Nucleus accumbens (tissue), 56 donors: ENCODE data around the gene PJA2.

Experiments used
- DNase-seq, 56 donors: peaks; one replicate each; lab custom pipeline; 2025; lab: John Stamatoyannopoulos, UW

PJA2 gene

DNA sequence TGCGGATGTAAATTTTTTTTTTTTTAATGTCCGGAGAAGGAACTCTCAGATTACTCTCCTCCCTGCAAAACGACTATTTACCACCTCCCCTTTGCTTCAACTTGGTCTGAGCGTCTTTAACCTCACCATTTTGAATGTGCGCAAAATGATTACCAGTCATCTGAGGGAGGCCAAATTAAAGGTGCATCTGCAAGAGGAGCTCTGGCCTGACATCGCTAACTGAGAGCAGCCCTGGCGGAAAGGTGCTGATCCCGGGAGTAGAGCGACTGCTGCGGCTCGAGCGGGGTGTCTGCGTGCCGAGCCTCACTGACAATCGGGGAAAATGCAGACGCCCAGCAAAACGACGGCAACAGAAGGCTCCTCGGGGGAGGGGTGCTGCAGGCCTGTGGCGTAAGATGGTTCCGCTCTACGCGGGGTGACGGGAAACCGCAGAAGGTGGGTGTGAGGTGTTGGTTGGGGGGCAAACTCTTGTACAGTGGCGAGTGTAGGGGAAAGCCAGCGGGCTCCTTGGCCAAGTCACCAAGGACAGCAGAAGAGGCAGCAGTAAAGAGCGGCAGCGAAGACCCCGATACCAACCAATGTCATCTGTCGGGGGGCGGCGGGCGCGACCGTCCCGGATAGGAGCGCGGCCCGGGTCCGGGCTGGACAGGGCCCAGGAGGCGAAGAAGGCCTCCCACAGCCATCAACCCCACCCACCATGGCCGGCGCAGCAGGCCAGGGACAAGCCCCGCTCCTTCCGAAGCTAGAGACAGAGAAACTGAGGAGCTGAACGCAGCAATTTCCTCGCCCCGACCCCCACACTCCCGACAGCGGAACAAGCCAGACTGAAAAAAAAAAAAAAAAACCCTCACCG lies 557 bp downstream of the PJA2 start:
- peak in 55 of 56 donors; percentile 30 to 85 (median 68) for DNase-seq

DNA sequence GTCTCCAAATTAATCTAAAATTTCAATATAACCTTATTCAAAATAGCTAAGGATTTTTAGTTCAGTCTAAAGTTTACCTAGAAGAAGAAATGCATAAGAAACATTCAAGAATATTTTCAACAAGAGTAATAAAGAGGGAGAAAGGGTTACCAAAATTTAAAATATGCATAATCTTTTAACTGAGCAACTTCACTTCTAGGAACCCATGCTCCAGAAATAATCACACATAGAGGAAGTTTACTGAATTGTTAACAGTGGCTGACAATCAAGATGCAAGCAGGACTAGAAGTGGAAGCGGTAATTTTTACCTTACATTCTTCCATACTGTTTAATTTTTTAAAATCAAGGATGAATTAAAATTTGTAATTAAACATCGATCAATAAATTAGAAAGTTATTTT lies 1.9 kb downstream of the PJA2 start:
- DNase-seq = no peak

DNA sequence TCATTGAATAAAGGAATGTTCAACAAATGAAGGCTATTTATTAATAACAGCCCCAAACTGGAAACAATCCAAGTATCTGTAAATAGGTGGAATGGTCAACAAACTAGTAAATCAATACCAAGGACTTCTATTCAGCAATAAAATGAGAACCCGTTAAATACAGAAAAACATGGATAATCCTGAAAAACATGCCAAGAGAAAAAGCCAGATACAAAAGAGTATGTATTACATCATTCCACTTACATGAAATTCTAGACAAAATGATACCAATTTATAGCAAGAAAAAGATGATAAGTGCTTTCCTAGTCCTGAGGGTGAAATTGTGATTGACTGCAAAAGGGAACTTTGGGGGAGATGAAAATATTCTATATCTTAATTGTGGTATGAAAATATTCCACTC lies 3.1 kb downstream of the PJA2 start:
- DNase-seq = no peak

DNA sequence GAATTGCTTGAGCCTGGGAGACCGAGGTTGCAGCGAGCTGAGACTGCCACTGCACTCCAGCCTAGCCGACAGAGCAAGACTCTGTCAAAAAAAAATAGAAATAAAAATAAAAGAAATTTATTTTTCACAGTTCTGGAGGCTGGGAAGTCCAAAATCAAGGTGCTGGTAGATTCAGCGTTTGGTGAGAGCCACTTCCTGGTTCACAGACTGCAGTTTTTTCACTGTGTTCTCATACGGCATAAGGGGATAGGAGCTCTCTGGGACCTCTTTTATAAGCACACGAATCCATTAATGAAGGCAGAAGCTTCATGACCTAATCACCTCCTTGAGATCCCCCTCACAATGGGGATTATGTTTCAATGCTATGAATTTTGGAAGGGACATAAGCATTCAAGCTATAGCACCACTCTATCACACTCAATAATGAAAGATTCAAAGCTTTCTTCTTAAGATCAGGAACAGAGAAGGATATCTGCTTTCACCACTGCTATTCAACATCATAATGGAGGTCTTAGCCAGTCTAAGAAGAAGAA lies 5.3 kb downstream of the PJA2 start:
- no peak for DNase-seq

DNA sequence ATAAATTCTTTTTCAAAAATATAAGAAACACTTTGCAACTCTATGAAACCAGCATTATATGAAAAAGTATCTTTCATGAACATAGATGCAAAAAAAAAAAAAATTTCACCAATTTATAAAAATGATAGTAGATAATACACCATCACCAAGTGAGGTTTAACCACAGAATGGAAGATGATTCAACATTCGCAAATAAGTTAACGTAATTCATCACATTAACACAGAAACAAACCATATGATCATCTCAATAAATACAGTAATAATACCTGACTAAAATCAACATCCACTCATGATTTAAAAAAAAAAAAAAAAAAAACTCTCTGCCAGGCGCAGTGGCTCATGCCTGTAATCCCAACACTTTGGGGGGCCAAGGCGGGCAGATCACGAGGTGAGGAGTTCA lies 6.3 kb downstream of the PJA2 start:
- no peak for DNase-seq

DNA sequence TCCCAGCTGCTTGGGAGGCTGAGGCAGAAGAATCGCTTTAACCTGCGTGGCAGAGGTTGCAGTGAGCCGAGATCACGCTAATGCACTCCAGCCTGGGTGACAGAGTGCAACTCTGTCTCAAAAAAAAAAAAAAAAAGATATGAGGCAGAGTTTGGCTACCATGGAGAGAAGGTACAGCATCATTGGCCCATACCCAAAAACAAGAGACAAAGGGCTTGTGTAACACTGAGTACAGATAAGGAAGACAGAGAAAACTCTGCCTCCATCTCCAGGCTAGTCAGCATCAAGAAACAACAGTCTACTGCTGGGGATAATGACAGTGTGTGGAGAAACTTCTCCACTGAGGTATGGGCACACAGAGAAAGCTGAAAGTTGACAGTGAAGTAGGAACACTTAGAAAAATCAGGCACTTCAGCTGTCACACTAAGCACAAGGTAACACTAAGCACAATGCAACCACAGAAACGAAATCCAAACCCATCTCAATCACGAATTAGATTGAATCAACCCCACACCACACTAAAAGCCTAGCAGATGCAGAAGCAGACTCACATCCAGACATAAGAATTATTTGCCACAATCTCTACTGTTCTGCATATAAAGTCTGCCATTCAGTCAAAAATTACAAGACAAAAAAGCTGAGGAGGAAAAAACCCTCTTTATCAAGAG lies 10.5 kb downstream of the PJA2 start:
- no peak for DNase-seq

DNA sequence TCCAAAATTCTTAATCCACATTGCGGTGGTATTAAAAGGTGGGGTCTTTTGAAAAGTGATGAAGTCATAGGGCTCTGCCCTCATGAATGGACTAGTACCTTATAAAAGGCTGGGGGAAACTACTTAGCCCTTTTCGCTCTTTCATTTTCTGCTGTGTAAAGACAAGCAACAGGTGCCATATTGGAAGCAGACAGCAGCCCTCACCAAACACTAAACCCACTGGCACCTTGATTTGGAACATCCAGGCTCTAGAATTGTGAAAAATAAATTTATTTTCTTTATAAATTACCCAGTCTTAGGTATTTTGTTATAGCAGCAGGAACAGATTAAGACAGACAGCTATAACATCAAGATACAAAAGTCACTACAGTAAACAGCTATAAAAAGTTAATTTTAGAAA lies 12.8 kb downstream of the PJA2 start:
- no peak for DNase-seq

DNA sequence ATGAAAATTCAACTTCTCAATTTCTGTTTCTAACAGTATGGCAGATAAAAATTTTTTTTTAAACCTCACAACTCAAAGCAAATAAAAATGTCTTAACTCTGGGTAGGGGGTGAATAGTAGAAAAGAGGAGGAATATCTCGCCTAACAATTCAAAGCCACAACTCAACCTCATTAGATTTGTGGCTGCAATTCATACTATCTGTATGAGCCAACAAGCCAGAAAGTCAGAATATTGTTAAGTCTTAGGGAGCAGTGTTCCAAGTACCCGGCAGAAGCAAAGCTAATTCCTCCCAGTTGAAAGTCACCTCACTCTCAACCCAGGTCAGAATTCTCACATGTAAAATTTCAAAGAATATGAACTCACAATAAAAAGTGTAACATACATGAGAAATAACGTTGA lies 15.0 kb downstream of the PJA2 start:
- no peak for DNase-seq

DNA sequence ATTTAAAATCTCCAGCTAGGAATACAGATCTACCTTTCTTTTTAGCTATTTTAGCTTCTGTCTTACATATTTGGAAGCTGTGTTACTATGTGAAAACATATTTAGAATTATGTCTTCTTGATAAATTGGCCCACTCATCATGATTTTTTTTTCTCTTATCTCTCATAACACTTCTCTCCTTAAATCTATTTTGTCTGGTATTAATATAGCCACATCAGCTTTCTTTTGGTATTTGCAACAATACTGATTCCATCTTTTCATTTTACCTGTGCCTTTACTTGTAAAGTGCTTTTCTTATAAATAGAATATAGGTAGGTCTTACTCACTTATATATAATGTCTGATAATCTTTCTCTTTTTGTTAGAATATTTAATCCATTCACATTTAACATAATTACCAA lies 19.6 kb downstream of the PJA2 start:
- DNase-seq = no peak

DNA sequence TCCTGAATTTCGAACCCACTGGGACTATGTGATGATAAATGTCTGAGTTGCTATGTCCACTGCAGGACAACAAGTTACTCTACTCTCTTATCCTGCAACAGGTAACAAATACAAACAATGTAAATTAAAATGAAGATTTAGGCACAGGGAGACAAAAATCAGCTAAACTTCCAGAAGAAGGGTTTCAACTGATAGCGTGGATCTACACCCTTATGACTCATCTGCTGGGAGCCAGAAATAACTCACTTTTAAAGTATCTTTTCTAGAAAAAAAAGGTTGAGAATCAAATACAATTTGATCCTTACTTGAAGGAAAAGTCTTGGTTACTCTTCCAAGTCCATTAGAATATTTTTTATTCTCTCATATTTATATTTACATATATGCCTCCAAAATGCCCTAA lies 21.4 kb downstream of the PJA2 start:
- no peak for DNase-seq

DNA sequence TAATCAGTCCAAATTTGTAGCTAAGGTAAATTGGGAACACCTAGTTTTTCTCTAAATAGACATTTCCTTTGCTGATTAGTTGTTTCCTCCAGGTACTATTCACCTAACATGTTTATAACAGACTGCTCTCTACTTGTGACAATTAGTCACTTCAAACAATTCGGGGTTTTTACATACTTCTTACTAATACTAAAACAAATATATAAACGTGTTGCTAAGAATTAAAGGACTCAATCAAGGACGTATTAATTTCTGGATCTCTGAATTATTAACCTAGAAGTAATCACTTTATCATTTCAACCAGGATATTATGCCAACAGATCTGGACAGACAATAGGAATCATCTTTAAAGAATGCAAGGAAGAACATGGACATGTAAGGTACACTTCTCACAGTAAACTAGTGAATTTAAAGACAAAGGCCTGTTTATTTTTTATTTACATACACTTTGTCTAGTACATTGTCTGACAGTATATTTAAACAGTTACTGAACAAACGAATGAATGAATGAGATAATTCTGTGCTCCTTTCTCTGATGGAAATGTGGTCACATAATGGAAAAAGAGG lies 22.3 kb downstream of the PJA2 start:
- no peak for DNase-seq

DNA sequence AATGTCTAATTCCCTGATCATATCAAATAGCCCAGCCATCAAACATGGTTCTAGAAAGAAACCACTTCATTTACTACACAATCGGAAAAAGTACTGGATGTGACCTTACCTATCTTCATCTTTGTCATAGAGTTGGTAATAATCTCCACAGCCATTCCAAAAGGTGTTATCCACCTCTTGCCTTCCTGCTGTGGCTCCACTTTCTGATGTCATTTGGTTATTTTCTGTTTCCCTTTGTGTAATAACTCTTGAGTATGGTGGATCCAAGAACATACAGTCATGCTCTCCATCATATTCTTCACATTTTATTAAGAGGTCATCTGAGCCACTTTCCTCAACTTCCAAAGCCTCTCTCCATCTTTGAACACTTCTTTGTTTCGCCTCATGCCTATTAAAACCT lies 31.7 kb downstream of the PJA2 start:
- DNase-seq = no peak

DNA sequence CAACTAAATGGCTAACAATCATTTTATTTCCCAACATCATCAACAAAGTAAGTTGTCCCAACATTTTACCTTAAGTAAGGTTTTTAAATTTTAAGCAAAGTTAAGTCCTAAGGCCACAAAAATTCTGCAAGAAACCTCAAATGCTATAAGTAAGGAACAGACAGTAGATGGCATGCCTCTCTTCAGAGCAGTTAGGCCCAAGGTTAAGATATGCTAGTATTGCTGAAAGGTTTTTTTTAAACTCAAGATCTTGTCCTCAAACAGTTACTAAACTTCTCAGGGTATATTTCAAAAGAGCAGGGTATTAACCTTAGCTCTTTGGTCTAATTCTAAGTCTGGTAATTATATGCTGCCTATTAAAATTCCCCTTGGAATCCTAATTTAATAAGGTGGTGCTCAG lies 35.1 kb downstream of the PJA2 start:
- DNase-seq = no peak

DNA sequence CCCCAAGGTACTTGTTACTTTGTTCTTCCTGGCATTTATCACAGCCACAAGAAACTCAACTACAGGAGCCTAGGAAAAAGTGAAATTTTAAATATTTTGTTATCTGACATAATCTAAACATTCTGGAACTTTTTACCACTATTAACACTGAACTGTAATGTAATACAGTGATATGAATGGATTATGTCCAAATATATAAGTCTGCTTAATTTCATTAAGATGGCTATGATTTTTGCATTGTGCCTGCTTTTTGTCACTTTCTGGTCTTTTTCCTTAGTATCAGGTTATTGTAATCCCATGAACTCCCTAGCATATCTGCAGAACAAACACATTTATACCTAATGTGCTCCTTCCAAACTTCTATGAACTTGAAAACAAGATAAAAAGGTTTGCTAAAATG lies 35.8 kb downstream of the PJA2 start:
- no peak for DNase-seq

DNA sequence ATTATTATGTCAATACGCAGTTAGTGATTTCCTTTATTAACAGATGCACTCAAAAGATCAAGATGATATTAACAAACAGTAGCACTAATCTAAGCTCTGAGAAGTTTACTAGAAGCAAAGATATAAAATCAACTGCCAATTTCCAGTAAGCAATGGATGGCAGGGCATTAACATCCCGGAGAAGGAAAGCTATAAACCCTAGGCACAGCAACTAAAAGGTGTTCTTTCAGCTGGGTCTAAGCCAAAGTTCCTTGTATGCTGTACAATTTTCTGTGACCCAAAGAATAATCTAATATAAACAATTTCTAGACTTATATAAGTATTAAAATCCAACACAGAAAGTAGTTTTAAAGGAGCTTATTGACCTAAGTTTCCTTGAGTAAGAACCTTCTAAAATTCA lies 39.4 kb downstream of the PJA2 start:
- DNase-seq = no peak

DNA sequence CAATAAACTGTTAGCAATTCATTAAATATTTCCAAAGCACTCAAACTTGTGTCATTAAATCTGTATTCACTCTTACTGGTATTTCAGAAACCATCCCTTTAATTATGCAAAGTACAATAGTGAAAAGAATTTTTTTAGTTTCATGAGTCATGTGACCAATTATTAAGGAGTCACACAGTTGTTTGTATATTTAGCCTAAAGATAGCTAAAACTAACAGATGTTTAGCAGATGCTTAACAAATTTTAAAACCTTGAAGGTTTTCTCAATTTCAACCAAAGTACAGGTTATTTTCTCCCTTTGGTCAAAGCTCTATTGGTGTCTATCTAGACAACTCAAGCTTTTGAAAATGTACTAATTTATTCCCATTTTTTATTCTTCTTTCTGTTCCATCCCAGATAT lies 44.1 kb downstream of the PJA2 start:
- no peak for DNase-seq

DNA sequence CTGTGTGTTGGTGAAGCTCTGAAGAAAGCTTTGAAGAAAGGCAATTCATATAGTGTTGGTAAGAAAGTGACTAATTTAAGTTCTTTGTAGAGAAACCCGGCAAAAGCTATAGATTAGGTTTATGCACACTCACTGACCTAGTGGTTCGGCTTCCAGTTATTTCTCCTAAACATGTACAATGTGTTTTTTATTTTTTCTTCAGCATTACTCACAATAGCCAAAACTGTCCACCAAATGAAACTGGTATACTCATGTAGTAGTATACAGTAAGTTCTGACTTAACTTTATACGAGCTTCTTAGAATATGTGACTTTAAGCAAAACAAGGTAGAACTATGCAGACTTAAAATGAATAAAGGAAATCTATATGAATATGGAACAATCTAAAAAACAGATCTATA lies 44.8 kb downstream of the PJA2 start:
- no peak for DNase-seq

DNA sequence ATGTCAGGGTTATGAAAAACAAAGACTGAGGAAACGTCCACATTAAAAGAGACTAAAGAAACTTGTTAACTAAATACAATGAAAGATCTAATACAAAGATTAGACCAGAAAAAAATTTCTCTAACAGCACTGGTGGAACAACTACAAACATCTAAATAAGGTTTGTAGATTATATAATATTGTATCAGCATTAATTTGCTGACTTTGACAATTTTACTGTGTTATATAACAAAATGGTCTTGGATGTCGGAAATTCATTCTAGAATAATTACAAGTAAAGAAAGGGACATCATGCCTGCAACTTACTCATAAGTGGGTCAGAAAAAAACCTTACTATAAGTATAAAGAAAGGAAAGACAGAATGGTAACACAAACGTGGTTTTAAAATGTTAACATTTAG lies 50.1 kb downstream of the PJA2 start:
- no peak for DNase-seq

DNA sequence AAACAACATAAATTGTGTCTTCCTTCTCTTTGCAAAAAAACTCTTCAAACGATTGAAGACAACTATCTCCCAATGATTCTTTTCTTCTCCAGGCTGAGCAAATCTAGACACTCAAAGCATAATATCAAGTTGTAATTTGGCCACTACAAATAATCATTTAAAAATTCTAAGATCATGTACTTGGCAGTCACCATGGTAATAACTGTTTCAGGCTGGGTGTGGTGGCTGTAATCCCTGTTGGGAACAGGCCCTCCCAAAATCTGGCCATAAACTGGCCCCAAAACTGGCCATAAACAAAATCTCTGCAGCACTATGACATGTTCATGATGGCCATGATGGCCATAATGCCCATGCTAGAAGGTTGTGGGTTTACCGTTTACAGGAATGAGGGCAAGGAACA lies 52.0 kb downstream of the PJA2 start:
- no peak for DNase-seq

DNA sequence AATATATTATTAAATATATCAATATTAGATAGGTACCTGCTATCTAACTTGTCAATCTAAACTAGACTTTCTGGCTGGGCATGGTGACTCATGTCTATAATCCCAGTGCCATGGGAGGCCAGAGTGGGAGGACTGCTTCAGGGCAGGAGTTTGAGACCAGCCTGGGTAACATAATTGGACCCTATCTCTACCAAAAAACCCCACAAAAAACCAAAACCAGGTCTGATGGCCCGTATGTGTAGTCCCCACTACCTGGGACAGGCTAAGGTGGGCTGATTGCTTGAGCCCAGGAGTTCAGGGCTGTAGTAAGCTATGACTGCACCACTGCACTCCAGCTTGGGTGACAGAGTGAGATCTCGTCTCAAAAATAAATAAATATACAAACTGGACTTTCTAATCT lies 55.0 kb downstream of the PJA2 start:
- no peak for DNase-seq

DNA sequence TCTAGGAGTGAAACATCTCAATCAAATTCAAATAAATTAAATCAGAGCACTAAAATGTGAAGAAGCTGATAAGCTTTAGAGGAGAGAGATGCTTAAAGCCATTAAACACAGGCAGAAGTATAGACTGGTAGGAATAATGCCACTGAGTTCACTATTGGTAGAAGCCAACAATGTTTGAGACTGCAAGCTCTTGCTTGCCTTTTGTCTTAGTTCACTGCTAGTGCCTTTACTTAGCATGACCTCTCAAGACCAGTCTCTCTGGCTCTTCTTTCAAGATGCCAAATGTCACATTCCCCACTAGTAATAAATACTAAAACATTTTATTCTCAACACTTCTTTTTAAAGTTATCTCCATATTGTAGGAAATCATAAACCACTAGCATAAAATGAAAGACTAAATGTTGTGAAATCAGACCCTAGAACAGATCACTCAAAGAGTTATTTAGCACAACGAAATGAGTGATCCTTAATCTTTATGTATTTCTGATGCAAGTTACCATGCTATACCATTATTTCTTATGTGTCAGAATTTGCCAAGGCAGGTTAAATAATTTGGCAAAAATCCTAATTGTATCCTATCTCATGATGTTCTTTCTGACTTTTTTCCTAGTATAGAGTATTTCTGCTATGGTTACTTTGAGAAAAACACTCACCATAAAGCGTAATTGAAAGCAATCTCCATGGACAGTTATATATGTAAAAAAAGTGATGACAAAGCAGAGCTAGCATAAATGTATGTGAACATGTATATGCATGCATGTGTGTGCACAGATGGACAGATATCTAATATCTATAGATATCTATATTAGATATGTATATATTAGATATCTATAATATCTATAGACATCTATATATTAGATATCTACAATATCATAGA lies 57.5 kb downstream of the PJA2 start:
- DNase-seq = no peak
